Neural crest cell (in vitro differentiated cells): ENCODE data around the gene SGTA. TPM values are rescaled to one million over a fixed set of nuclear protein-coding genes. Genes with fewer than 3 reads are reported as not detected.
A peak's percentile ranks its signal among the peaks of the same experiment; 100 is the strongest.

Experiments used
- DNase-seq: peaks from one replicate; pipeline ENCODE4 v3.0.0; 2021; ENCODE audit warnings: low read depth, mixed read lengths, low spot score
- H3K27ac Mint-ChIP-seq: one replicate; pipeline ENCODE4 v1.8.0; 2021; ENCODE audit warnings: mild to moderate bottlenecking, mixed read lengths; ENCODE audit not compliant: unreplicated experiment
- H3K27me3 Mint-ChIP-seq: 2 replicates; pipeline ENCODE4 v1.8.0; 2021; ENCODE audit warnings: low read depth, mild to moderate bottlenecking, mixed read lengths
- H3K36me3 Mint-ChIP-seq: 2 replicates; pipeline ENCODE4 v1.8.0; 2021; ENCODE audit warnings: low read depth, mild to moderate bottlenecking, mixed read lengths
- H3K4me1 Mint-ChIP-seq: 2 replicates; pipeline ENCODE4 v1.8.0; 2021; ENCODE audit warnings: mixed read lengths
- H3K4me3 Mint-ChIP-seq: one replicate; pipeline ENCODE4 v1.8.0; 2021; ENCODE audit warnings: mild to moderate bottlenecking, mixed read lengths
- H3K9me3 Mint-ChIP-seq: 2 replicates; pipeline ENCODE4 v1.8.0; 2021; ENCODE audit warnings: mixed read lengths
- total RNA-seq: library from RNA; stranded (reverse); gene quantifications from 2 replicates; pipeline ENCODE4 v1.2.1, GENCODE V29; 2021
- TF ChIP-seq, protein P1 (sequence below): fragments of 200-600 bp; sonication (generic); conservative IDR thresholded peaks from 2 replicates; pipeline ENCODE4 v1.5.0; 2021; ENCODE audit warnings: antibody characterized with exemption, mild to moderate bottlenecking

SGTA gene
- total RNA-seq, 1 donor from 2014 or later, result 89.9 TPM

- Mint-ChIP-seq H3K9me3 (no peaks in the 10 kb centered on the region), H3K4me1 (peaks cover 8% of the 10 kb centered on the region), H3K4me3 (no peak overlapping the region), H3K36me3 (no peaks in the 10 kb centered on the region), H3K27ac (no peak overlapping the region), H3K27me3 (peaks cover 58% of the 10 kb centered on the region)
- TF ChIP-seq, protein P1, sequence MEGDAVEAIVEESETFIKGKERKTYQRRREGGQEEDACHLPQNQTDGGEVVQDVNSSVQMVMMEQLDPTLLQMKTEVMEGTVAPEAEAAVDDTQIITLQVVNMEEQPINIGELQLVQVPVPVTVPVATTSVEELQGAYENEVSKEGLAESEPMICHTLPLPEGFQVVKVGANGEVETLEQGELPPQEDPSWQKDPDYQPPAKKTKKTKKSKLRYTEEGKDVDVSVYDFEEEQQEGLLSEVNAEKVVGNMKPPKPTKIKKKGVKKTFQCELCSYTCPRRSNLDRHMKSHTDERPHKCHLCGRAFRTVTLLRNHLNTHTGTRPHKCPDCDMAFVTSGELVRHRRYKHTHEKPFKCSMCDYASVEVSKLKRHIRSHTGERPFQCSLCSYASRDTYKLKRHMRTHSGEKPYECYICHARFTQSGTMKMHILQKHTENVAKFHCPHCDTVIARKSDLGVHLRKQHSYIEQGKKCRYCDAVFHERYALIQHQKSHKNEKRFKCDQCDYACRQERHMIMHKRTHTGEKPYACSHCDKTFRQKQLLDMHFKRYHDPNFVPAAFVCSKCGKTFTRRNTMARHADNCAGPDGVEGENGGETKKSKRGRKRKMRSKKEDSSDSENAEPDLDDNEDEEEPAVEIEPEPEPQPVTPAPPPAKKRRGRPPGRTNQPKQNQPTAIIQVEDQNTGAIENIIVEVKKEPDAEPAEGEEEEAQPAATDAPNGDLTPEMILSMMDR, result no peak
- no peak for DNase-seq
Observed at GRCh38 chr19:2744113-2744512, 39.0 kb downstream of the SGTA start.

DNA sequence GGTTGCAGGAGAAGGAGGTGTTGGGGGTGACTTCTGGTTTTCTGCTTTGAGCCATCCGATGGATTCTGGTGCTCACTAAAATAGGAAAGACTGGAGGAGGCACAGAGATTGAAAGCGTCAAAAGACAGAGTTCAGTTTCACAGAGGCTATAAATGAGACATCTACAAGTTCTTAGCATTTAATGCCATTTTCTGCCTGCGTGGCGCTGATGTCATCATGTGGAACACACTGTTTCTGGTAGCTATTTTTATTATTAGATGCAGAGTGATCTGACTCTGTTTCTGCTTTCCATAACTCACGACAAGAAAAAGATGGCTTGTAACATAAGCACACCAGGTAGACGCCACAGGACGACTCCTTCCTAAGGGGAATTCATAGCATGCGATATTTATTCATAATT lies 40.0 kb downstream of the SGTA start:
- Mint-ChIP-seq H3K4me1 (peaks cover 13% of the 10 kb centered on the region), H3K9me3 (no peaks in the 10 kb centered on the region), H3K27ac (no peak overlapping the region), H3K36me3 (no peaks in the 10 kb centered on the region), H3K4me3 (peak overlapping the region; percentile 65), H3K27me3 (peaks cover 58% of the 10 kb centered on the region)
- DNase-seq, result no peak
- TF ChIP-seq, protein P1, result no peak

GRCh38 chr19:2740314-2740656 lies 42.8 kb downstream of the SGTA start:
- Mint-ChIP-seq H3K27ac (no peak overlapping the region), H3K27me3 (peaks cover 38% of the 10 kb centered on the region), H3K4me3 (peak overlapping the region; percentile 88), H3K36me3 (peaks cover 7% of the 10 kb centered on the region), H3K9me3 (no peaks in the 10 kb centered on the region), H3K4me1 (peaks cover 13% of the 10 kb centered on the region)
- no peak for DNase-seq
- TF ChIP-seq, protein P1, result no peak

- Mint-ChIP-seq H3K27me3 (peaks cover 34% of the 10 kb centered on the region), H3K9me3 (no peaks in the 10 kb centered on the region), H3K36me3 (peaks cover 8% of the 10 kb centered on the region), H3K4me1 (peaks cover 13% of the 10 kb centered on the region), H3K27ac (no peak within 1 kb of the TSS), H3K4me3 (peak within 1 kb of the TSS; percentile 88)
- peak; percentile 100 for DNase-seq
- TF ChIP-seq, protein P1, result peak; percentile 15
Observed at GRCh38 chr19:2739602-2740313, 43.3 kb downstream of the SGTA start, which contains the start of gene SLC39A3. Gene SLC39A3 (minus strand): TSS chr19:2740017. CDS start chr19:2737257, 2,760 bp downstream.

DNA sequence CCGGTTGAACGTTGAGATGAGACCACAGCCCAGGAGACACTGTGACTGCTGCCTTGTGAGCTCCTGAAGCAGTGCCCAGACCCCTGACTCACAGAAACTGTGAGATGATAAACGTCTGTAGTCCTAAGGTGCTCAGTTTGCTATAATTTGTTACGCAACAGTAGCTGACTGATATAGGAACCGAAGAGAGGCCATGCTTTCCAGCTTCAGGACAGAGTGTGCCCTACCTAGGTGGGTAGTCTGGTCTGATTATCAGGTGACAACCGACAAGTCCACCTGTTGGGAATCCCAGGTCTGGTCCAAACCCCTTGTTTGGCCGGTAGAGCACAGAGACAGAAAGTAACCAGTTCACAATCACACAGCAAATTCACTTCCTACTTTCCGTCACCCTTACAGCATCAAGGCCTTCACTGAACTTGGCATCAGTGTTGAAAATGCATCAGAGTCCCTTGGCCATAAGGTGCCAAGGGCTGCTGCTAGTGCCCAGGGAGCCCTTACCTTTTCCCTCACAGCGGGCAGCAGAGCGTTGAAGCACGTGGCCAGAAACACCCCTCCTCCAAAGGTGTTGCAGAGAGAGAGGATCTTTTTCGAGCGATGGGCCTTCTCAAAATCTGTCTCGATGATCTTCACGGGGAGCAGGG lies 46.4 kb downstream of the SGTA start:
- Mint-ChIP-seq H3K27me3 (peaks cover 8% of the 10 kb centered on the region), H3K4me3 (peak overlapping the region; percentile 38), H3K36me3 (peaks cover 9% of the 10 kb centered on the region), H3K9me3 (no peaks in the 10 kb centered on the region), H3K4me1 (peaks cover 13% of the 10 kb centered on the region), H3K27ac (no peak overlapping the region)
- DNase-seq, result no peak
- TF ChIP-seq, protein P1, result no peak
